COLO668 (cell line): ENCODE data around the gene GATAD1.
"Not testable (repeated sequence)": the region's sequence is repeated elsewhere in the genome, so short reads cannot be mapped to it uniquely, and the experiment has no call there.

Source experiments
- DNase-seq: peaks from one replicate; lab custom pipeline; 2025; ENCODE audit not compliant: unreplicated experiment; lab: John Stamatoyannopoulos, UW

The GATAD1 gene

GRCh38 chr7:92479146-92479545 lies 31.9 kb downstream of the GATAD1 start:
- not testable (repeated sequence) for DNase-seq

GRCh38 chr7:92483624-92484023 lies 36.3 kb downstream of the GATAD1 start:
- DNase-seq: not testable (repeated sequence)

DNA sequence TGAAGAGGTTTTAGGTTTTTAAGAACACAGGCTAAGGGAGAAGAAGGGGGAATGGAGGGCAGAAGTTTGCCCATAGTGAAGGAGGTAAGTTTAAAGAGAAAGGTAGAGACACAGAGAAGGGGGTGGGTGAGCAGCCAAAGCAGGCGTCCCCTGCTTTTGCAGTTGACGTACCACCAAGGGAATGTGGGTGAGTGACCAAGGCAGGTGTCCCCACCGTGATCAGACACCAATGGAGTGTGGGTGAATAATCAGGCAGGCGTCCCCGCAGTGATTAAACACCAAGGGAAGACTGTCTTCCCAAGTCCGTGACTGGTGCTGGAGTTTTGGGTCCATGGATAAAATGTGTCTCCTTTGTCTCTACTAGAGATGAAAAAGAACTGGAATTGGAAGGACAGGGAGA lies 36.9 kb downstream of the GATAD1 start:
- DNase-seq: not testable (repeated sequence)

- DNase-seq: no peak
Measured at GRCh38 chr7:92485267-92485892, 38.1 kb downstream of the GATAD1 start.

DNA sequence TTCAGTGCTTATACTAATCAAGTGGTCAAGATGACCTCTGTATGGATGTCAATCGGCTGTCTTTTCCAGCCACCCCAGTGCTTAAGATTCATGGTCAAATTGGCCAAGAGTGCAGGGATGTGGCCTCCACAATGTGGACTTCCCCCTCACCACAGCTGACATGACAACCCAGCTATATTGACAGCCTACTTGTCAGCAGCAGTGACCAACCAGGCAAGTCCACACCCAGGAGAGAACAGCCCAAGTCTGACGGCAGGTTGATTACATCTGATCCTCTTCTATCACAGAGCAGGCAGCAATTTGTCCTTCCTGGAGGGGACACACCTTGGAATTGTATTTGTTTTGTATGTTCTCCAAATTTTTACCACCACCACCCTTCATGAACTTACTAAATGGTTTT lies 38.7 kb downstream of the GATAD1 start:
- no peak for DNase-seq

DNA sequence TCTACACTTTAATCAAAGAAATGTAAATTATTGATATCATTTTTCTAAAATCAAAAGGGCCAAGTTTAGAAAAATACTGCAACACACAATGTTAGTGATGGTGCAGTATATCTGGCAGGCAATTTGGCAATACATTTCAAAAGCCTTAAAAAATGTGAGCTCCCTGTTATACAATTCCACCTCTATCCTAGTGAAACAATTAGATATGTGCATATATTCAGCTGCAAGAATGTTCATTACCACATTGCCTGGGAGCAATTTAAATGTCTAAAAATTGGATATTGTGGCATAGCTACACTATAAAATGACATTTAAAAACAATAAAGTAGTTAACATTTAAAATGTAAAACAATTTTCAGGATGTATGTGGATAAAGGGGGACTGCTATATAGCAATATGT lies 40.5 kb downstream of the GATAD1 start:
- DNase-seq: no peak

DNA sequence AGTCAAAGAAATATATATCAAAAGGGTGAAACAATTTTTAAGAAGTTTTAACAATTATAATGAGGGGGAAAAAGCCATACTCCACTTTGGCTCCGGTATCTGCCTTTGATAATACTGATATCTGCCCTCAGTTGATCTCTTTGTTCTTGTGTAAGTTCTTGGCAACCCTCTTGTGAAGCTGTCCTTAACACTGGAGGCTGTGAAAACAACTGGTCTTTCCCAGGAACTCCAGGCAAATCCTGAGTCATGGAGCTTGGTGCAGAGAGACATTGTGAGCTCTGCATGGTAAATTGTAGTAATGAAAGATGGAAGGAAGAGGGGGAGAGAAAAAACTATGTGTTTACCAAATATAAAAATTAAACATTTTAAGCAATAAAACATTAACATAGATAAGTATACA lies 42.4 kb downstream of the GATAD1 start:
- DNase-seq: no peak

- no peak for DNase-seq
Measured at GRCh38 chr7:92496876-92497275, 49.6 kb downstream of the GATAD1 start.

DNA sequence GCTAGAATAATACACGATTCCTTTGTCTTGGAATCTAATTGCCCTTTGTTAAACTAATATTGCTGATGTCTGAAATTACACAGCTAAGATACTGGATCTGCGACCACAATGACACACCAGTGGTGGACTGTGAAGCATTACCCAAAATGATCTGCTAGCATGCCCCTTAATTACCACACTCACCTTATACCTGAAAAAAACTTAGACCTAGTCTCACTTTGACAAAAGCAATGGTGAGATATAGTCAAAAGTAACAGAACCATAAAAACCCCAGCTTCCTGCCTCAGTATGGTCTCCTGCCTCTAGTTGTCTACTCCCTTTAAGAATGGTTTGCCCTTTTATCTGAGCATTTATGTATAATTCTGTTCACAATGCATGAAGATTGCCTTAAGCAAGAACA lies 51.3 kb downstream of the GATAD1 start:
- no peak for DNase-seq

DNA sequence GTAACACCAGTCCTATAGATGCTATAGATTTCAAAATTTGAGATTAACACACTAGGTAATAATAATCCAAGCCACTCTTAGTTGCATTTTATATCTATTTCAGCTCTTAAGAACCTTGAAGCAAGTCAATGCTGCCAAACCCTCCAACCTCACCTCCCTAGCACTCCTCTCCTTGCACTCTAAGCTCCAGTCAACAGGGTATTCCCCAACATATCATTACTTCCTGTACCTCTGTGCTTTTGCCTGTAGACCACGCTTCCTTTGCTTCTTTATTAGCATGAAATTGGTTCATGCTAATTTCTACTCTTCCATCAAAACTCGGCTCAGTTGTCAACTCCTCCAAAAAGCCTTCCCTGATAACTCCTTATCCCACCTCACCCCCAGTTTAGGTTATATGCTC lies 56.5 kb downstream of the GATAD1 start:
- no peak for DNase-seq

GRCh38 chr7:92504563-92504962 lies 57.3 kb downstream of the GATAD1 start:
- DNase-seq: no peak

- no peak for DNase-seq
Measured at GRCh38 chr7:92506363-92506762, 59.1 kb downstream of the GATAD1 start.

- no peak for DNase-seq
Measured at GRCh38 chr7:92508946-92509345, 61.7 kb downstream of the GATAD1 start.
